PFSK-1 (cell line): ENCODE data around the gene ATP13A2.

Source experiments
- POLR2AphosphoS5 ChIP-seq: IDR thresholded peaks from 2 replicates; pipeline ENCODE4 v1.6.1; 2012; ENCODE audit warnings: low read depth, mild to moderate bottlenecking, control low read depth, low read length, moderate library complexity
- REST ChIP-seq, 2 experiments: IDR thresholded peaks; 2 replicates each; pipeline versions ENCODE4 v1.6.1 to v1.8.0; 2011 to 2012; ENCODE audit warnings: low read depth in 2 of 2, low read length in 2 of 2, control low read depth in 1 of 2, inconsistent platforms in 1 of 2, mild to moderate bottlenecking in 1 of 2, moderate library complexity in 1 of 2; ENCODE audit not compliant: insufficient read depth in 1 of 2
- SIN3A ChIP-seq: IDR thresholded peaks from 2 replicates; pipeline ENCODE4 v1.6.1; 2012; ENCODE audit warnings: mild to moderate bottlenecking, low read length, moderate library complexity, borderline replicate concordance; ENCODE audit not compliant: insufficient read depth
- TAF1 ChIP-seq: IDR thresholded peaks from 2 replicates; pipeline ENCODE4 v1.6.1; 2012; ENCODE audit warnings: low read length, control low read depth, borderline replicate concordance; ENCODE audit not compliant: insufficient read depth

GRCh38 chr1:16967962-16968361 lies 43.8 kb downstream of the ATP13A2 start:
- TF ChIP-seq REST (IDR thresholded peaks at IDR 0.05; ENCODE audit: insufficient read depth in 1 of 2, low read depth in 2 of 2, low read length in 2 of 2), result no peak
- no peak for TF ChIP-seq SIN3A
- no peak for TF ChIP-seq TAF1
- TF ChIP-seq POLR2AphosphoS5, result no peak
